Measurements from ENCODE around the gene DNASE1.
A peak's percentile ranks its signal among the peaks of the same experiment; 100 is the strongest.

Gene DNASE1

GRCh38 chr16:3665508-3665907 is 11.0 kb downstream of the DNASE1 start:
- DNase-seq, result no peak

GRCh38 chr16:3668626-3669025 is 14.1 kb downstream of the DNASE1 start:
- DNase-seq, result no peak

GRCh38 chr16:3669082-3669481 is 14.6 kb downstream of the DNASE1 start:
- DNase-seq, result no peak

- no peak for DNase-seq
Measured at GRCh38 chr16:3670711-3671110, 16.2 kb downstream of the DNASE1 start.

- DNase-seq, result no peak
Measured at GRCh38 chr16:3671424-3671823, 16.9 kb downstream of the DNASE1 start.

GRCh38 chr16:3672571-3673041 is 18.1 kb downstream of the DNASE1 start:
- no peak for DNase-seq

- DNase-seq, result no peak
Measured at GRCh38 chr16:3673201-3673600, 18.7 kb downstream of the DNASE1 start.

- no peak for DNase-seq
Measured at GRCh38 chr16:3673676-3674377, 19.3 kb downstream of the DNASE1 start.

GRCh38 chr16:3674513-3675295 is 20.2 kb downstream of the DNASE1 start:
- no peak for DNase-seq

- no peak for DNase-seq
Measured at GRCh38 chr16:3675601-3676130, 21.2 kb downstream of the DNASE1 start.

GRCh38 chr16:3677994-3678393 is 23.5 kb downstream of the DNASE1 start:
- no peak for DNase-seq

GRCh38 chr16:3681206-3681605 is 26.7 kb downstream of the DNASE1 start:
- DNase-seq, result no peak

- no peak for DNase-seq
Measured at GRCh38 chr16:3687021-3687420, 32.5 kb downstream of the DNASE1 start.

- no peak for DNase-seq
Measured at GRCh38 chr16:3687792-3688191, 33.3 kb downstream of the DNASE1 start.

- no peak for DNase-seq
Measured at GRCh38 chr16:3689731-3690130, 35.2 kb downstream of the DNASE1 start.

GRCh38 chr16:3690470-3690928 is 36.0 kb downstream of the DNASE1 start:
- peak; percentile 84 to 85 for DNase-seq

- no peak for DNase-seq
Measured at GRCh38 chr16:3690980-3691720, 36.7 kb downstream of the DNASE1 start.

- no peak for DNase-seq
Measured at GRCh38 chr16:3691761-3692160, 37.3 kb downstream of the DNASE1 start.

GRCh38 chr16:3694051-3694450 is 39.6 kb downstream of the DNASE1 start:
- no peak for DNase-seq

- no peak for DNase-seq
Measured at GRCh38 chr16:3695610-3696369, 41.3 kb downstream of the DNASE1 start.

- no peak for DNase-seq
Measured at GRCh38 chr16:3696425-3697218, 42.1 kb downstream of the DNASE1 start.

GRCh38 chr16:3698941-3699340 is 44.5 kb downstream of the DNASE1 start:
- DNase-seq, result no peak
